Fibroblast of peridontal ligament (primary cell): ENCODE results near the gene RSU1.

Source experiments
- DNase-seq: peaks from one replicate; pipeline ENCODE4 v3.0.0-alpha.2; 2010; ENCODE audit errors: extremely low read depth

RSU1 gene

GRCh38 chr10:16674147-16674703, 143.0 kb downstream of the RSU1 start:
- DNase-seq: no peak

GRCh38 chr10:16673443-16673842, 143.8 kb downstream of the RSU1 start:
- DNase-seq: no peak

GRCh38 chr10:16663444-16663843, 153.8 kb downstream of the RSU1 start:
- no peak for DNase-seq

- no peak for DNase-seq
Measured at GRCh38 chr10:16662923-16663322, 154.3 kb downstream of the RSU1 start.

- no peak for DNase-seq
Measured at GRCh38 chr10:16656895-16657294, 160.3 kb downstream of the RSU1 start.

- no peak for DNase-seq
Measured at GRCh38 chr10:16653224-16653623, 164.0 kb downstream of the RSU1 start.

- DNase-seq: no peak
Measured at GRCh38 chr10:16652154-16652553, 165.1 kb downstream of the RSU1 start.

- DNase-seq: peak; percentile 5
Measured at GRCh38 chr10:16649757-16650156, 167.5 kb downstream of the RSU1 start.

GRCh38 chr10:16648366-16648765, 168.9 kb downstream of the RSU1 start:
- no peak for DNase-seq

- no peak for DNase-seq
Measured at GRCh38 chr10:16646181-16647059, 170.8 kb downstream of the RSU1 start.

- DNase-seq: peak; percentile 20
Measured at GRCh38 chr10:16644146-16644545, 173.1 kb downstream of the RSU1 start.

- no peak for DNase-seq
Measured at GRCh38 chr10:16643502-16643901, 173.7 kb downstream of the RSU1 start.

GRCh38 chr10:16640153-16640552, 177.1 kb downstream of the RSU1 start:
- DNase-seq: no peak

GRCh38 chr10:16639471-16639870, 177.8 kb downstream of the RSU1 start:
- no peak for DNase-seq

- no peak for DNase-seq
Measured at GRCh38 chr10:16632996-16633395, 184.2 kb downstream of the RSU1 start.

GRCh38 chr10:16626697-16627096, 190.5 kb downstream of the RSU1 start:
- DNase-seq: no peak

GRCh38 chr10:16612981-16613355, 204.3 kb downstream of the RSU1 start:
- no peak for DNase-seq

GRCh38 chr10:16612115-16612980, 204.9 kb downstream of the RSU1 start:
- peak; percentile 42 for DNase-seq

- DNase-seq: no peak
Measured at GRCh38 chr10:16611037-16611436, 206.2 kb downstream of the RSU1 start.

- no peak for DNase-seq
Measured at GRCh38 chr10:16609211-16609610, 208.0 kb downstream of the RSU1 start.

GRCh38 chr10:16606923-16607322, 210.3 kb downstream of the RSU1 start:
- DNase-seq: no peak

- DNase-seq: peak; percentile 35
Measured at GRCh38 chr10:16606421-16606820, 210.8 kb downstream of the RSU1 start.
